HG03139 (cell line): Measurements from ENCODE around the gene FDX2.
"Not testable (repeated sequence)": the region's sequence is repeated elsewhere in the genome, so short reads cannot be mapped to it uniquely, and the experiment has no call there.

Source experiments
- ATAC-seq: cut with Tn5 transposase; IDR thresholded peaks from one replicate; pipeline ENCODE4 v1.9.1; 2021; ENCODE audit not compliant: unreplicated experiment

FDX2 gene

DNA sequence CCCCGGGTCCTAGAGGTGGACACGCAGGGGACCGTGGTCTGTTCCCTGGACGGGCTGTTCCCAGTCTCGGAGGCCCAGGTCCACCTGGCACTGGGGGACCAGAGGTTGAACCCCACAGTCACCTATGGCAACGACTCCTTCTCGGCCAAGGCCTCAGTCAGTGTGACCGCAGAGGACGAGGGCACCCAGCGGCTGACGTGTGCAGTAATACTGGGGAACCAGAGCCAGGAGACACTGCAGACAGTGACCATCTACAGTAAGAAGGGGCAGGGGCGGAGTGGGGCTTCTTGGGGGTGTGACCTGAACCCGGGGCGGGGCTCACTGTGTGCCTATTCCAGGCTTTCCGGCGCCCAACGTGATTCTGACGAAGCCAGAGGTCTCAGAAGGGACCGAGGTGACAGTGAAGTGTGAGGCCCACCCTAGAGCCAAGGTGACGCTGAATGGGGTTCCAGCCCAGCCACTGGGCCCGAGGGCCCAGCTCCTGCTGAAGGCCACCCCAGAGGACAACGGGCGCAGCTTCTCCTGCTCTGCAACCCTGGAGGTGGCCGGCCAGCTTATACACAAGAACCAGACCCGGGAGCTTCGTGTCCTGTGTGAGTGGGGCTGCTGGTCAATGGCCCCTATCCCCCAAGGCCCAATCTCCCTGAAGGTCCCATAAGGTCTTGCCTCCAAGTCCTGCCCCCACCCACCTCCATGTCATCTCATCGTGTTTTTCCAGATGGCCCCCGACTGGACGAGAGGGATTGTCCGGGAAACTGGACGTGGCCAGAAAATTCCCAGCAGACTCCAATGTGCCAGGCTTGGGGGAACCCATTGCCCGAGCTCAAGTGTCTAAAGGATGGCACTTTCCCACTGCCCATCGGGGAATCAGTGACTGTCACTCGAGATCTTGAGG lies 31.5 kb downstream of the FDX2 start:
- ATAC-seq, result no peak

DNA sequence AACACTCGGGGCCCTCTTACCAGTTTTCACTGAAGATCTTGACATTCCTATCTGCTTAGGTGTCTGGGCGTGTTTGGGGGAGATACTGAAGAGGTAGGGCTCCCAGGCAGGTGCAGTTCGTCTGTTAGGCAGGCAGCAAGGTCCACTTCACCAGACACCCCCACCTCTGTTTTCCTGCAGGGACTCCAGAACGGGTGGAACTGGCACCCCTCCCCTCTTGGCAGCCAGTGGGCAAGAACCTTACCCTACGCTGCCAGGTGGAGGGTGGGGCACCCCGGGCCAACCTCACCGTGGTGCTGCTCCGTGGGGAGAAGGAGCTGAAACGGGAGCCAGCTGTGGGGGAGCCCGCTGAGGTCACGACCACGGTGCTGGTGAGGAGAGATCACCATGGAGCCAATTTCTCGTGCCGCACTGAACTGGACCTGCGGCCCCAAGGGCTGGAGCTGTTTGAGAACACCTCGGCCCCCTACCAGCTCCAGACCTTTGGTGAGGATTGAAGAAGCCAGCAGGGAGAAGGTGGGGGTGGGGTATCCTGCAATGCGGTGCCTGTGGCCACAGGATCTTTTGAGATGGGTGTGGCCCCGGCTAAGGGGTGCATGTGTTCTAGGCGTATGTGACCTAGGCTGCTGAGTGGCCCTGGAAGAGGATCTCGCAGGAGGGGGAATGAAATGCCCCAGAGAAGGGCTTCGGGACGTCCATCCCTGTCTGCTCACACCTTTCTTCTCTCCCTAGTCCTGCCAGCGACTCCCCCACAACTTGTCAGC lies 32.3 kb downstream of the FDX2 start:
- no peak for ATAC-seq

DNA sequence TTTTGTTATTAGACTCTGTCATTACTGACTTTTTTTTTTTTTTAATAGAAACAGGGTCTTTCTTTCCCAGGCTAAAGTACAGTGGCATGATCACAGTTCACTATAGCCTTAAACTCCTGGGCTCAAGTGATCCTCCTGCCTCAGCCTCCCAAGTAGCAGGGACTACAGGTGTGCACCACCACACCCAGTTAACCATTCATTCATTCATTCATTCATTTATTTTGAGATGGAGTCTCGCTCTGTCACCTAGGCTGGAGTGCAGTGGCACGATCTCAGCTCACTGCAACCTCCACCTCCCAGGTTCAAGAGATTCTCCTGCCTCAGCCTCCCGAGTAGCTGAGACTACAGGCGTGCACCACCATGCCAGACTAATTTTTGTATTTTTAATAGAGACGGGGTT lies 33.8 kb downstream of the FDX2 start:
- not testable (repeated sequence) for ATAC-seq

- no peak for ATAC-seq
Measured at GRCh38 chr19:10279737-10280442, 35.9 kb downstream of the FDX2 start.

DNA sequence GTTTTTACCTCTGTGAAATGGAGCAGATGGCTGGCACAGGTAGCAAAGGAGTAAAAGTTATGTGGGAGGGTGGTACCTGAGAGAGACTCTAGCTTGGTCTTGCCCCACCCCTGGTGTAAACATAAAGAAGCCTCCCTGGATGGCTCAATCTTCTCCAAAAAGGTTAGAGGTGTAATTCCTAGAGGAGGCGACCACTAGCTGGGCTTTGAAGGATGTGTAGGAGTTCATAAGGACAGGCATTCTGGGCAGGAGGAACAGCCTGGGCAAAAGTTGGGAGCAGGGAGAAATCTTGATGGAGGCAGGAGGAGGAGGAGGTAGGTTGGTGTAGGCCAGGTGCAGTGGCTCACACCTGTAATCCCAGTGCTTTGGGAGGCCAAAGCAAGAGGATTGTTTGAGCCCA lies 36.9 kb downstream of the FDX2 start:
- no peak for ATAC-seq

DNA sequence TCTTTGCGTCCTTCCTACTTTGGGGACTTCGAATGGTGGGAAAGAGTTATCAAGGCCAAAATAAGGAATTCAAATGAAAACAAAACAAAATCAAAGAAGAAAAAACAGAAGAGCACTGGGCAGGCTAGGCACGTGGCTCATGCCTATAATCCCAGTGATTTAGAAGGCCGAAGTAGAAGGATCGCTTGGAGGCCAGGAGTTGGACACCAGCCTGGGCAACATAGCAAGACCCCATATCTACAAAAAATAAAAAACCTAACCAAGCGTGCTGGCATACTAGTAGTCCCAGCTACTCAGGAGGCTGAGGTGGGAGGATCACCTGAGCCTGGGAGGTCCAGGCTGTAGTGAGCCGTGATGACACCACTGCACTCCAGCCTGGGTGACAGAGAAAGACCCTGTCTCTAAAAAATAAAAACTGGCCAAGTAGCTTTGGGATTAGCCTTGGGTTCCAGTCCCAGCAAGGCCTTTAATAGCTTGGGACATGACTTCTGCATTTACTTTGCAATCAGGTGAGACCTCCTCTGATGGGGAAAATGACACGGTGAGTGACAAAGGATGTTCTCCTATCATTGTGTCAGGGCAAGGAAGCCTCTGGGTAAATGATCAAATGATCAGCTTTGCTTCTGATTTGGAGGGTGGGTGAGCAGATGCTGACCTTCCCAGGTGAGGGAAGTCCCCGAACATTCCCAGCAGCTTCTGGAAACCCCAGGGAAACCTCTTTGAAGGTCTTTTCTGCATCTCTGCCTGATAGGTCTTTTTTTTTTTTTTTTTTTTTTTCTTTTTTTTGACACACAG lies 37.8 kb downstream of the FDX2 start:
- ATAC-seq, result no peak

DNA sequence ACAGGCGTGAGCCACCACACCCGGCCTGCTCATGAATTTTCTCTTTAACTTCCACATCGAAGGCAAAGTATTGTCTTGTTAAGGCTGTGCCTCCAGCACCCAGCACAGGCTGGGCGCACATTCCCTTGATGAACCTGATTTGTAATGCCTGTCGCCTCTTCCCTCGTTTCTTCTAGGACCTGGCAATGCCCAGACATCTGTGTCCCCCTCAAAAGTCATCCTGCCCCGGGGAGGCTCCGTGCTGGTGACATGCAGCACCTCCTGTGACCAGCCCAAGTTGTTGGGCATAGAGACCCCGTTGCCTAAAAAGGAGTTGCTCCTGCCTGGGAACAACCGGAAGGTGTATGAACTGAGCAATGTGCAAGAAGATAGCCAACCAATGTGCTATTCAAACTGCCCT lies 41.2 kb downstream of the FDX2 start:
- no peak for ATAC-seq

DNA sequence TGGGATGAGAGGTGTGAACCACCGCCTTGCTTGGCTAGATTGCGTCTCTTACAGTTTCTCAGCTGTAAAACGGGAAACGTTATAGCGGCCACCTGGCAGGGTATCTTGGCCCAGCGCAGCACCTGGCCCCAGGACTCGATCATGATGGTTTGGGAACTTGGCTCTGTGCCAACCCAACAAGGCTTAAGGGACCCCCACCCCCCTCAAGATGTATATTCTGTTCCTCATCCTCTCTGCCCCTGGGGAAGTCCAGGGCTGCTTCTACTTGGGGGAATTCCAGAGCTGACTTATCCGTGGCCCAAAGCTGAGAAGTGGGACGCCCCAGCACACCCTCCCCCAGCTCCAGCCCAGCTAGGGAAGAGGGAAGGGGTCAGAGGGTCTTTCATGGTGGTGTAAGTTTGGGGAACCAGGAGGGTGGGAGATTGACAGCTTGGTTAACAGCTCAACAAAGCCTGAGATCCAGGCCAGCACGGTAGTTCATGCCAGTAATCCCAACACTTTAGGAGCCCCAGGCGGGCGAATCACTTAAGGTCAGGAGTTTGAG lies 44.2 kb downstream of the FDX2 start:
- no peak for ATAC-seq

GRCh38 chr19:10270616-10271394 lies 45.0 kb downstream of the FDX2 start, which contains the start of gene ICAM1:
Gene ICAM1, plus strand, starts transcription at chr19:10271120. Its CDS starts 40 bp downstream, at chr19:10271160.
- ATAC-seq, result no peak

GRCh38 chr19:10270180-10270615 lies 45.6 kb downstream of the FDX2 start:
- ATAC-seq, result no peak

DNA sequence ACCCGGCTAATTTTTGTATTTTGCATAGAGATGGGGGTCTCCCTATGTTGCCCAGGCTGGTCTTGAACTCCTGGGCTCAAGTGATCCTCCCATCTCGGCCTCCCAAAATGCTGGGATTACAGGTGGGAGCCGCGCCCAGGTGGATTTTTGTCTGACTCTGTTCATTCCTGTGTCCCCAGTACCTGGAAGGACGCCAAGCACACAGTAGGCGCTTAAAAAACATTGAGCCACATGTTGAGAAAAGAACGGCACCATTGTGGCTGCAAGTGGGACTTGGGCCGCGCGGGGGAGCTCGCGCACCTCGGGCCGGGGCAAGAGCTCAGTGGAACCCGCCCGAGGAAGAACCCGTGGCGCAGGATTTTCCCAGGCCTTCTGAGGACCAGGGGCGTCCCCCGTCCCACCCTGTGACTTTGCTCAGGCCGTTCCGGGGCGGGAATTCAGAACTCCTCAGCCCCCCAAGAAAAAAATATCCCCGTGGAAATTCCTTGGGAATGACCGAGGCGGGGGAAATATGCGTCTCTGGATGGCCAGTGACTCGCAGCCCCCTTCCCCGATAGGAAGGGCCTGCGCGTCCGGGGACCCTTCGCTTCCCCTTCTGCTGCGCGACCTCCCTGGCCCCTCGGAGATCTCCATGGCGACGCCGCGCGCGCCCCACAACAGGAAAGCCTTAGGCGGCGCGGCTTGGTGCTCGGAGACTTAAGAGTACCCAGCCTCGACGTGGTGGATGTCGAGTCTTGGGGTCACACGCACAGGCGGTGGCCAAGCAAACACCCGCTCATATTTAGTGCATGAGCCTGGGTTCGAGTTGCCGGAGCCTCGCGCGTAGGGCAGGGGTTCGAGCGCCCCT lies 46.3 kb downstream of the FDX2 start:
- ATAC-seq, result no peak

DNA sequence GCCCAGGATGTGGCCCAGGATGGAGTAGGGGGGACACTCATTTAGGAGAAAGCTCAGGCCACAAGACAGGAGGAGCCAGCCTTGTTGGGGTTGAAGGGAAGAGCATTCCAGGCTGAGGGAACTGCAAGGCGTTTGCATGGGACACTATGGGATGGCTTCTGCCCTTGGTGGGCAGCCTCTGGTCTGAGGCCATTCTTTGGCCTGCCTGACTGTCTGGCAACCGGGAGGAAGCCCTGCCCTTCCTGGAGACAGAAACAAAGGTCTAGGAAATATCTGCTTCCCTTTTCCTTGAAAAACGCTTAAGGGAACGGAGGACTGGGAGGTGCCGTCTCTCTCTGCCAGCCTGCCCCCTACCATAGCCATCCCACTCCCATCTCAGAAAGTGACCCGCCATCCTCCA lies 47.7 kb downstream of the FDX2 start:
- no peak for ATAC-seq

DNA sequence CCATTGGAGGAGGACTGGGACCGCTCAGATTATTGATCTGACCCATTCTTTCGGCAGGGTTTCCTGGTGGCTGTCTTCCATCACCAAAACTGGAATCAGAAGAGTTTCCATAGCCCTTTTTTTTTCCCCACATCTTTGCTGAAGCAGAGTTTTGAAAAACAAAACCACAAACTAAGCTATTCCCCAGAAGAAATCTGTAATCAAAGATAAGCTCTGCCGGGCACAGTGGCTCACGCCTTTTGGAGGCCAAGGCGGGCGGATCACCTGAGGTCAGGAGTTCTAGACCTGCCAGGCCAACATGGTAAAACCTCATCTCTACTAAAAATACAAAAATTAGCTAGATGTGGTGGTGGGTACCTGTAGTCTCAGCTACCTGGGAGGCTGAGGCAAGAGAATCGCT lies 49.1 kb downstream of the FDX2 start:
- ATAC-seq, result no peak

- ATAC-seq, result no peak
Measured at GRCh38 chr19:10262771-10263170, 53.0 kb downstream of the FDX2 start.

DNA sequence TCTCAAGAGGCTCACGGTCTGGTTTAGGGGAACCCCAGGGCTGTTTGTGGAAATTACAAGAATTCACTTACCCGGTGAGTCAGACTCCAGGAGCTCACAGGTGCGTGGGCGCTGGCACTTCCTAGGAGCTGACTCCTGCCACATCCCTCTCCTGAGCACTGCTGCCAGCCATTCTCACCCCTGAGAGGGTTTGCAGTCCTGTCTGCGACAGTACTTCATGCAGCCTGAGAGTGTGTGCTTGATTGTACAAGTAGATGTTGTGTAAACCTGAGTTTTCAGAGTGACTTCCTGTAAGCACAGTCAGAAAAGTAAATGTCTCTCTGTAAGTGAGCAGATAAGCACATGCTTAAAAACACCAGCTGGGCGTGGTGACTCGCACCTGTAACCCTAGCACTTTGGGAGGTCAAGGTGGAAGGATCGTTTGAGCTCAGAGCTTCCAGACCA lies 55.7 kb downstream of the FDX2 start:
- ATAC-seq, result no peak
